Endothelial cell of umbilical vein (primary cell): ENCODE data around the gene PROZ. TPM values are rescaled to one million over a fixed set of nuclear protein-coding genes. Genes with fewer than 3 reads are reported as not detected.

ENCODE experiments used
- BruUV-seq: library from RNA; stranded (reverse); fragments of 400-500 nt; replicated peaks from 2 replicates; lab custom pipeline; 2021; lab: Mats Ljungman, UMichigan
- CTCF ChIA-PET: fragments of 300-600, 350-600 bp; sonication (Branson Sonifier 250); formaldehyde crosslinking; loops from one replicate; lab custom pipeline; 2021; ENCODE audit warnings: antibody characterized with exemption, inconsistent platforms; lab: Charles Lee
- POLR2A ChIA-PET: fragments of 300-600, 350-600 bp; sonication (Branson Sonifier 250); formaldehyde crosslinking; loops from one replicate; lab custom pipeline; 2021; ENCODE audit warnings: antibody characterized with exemption, inconsistent platforms; lab: Charles Lee
- DNase-seq: peaks from one replicate; pipeline ENCODE4 v3.0.0-alpha.2; 2011; ENCODE audit warnings: low read depth, low spot score
- FAIRE-seq: peaks from 2 replicates; lab custom pipeline; 2011; peaks lifted over from hg19 to GRCh38; lab: Jason Lieb, UNC
- H2AFZ ChIP-seq: 2 replicates; pipeline ENCODE4 v1.6.0; 2012; ENCODE audit warnings: low read depth, low read length, control low read depth, inconsistent platforms
- H3K27ac ChIP-seq: 2 replicates; pipeline ENCODE4 v1.5.1; 2011; ENCODE audit warnings: low read depth, mild to moderate bottlenecking, control low read depth, low read length, moderate library complexity; ENCODE audit not compliant: insufficient read depth
- H3K27me3 ChIP-seq, 2 experiments: 2 replicates each; pipeline versions ENCODE4 v1.6.0 to v1.6.1; 2011; ENCODE audit warnings: low read length in 2 of 2, mixed read lengths in 1 of 2; ENCODE audit not compliant: control insufficient read depth in 2 of 2, insufficient read depth in 2 of 2
- H3K36me3 ChIP-seq, 2 experiments: 2 replicates in 1 of 2; 3 replicates in 1 of 2; pipeline ENCODE4 v1.5.1; 2011; ENCODE audit warnings: low read length in 2 of 2, mild to moderate bottlenecking in 1 of 2, moderate library complexity in 1 of 2; ENCODE audit not compliant: control insufficient read depth in 2 of 2, insufficient read depth in 2 of 2; ENCODE audit errors: extremely low read depth in 1 of 2
- H3K4me1 ChIP-seq: 3 replicates; pipeline ENCODE4 v1.5.1; 2011; ENCODE audit warnings: mild to moderate bottlenecking, low read length; ENCODE audit not compliant: control insufficient read depth, insufficient read depth; ENCODE audit errors: extremely low read depth
- H3K4me2 ChIP-seq: 2 replicates; pipeline ENCODE4 v1.6.1; 2011; ENCODE audit warnings: low read length, control low read depth, mixed read lengths; ENCODE audit not compliant: insufficient read depth
- H3K4me3 ChIP-seq, 3 experiments: fragments of 200-600 bp in 1 of 3; sonication (generic), shearing (Covaris generic) in 1 of 3; replicated peaks in 1 of 3; 2 replicates each; pipeline ENCODE4 v1.5.1; 2011 to 2016; ENCODE audit warnings: control low read depth in 3 of 3, low read length in 3 of 3, mild to moderate bottlenecking in 2 of 3, inconsistent platforms in 1 of 3, low read depth in 1 of 3, moderate library complexity in 1 of 3; ENCODE audit not compliant: insufficient read depth in 1 of 3
- H3K79me2 ChIP-seq: 2 replicates; pipeline ENCODE4 v1.6.0; 2012; ENCODE audit warnings: low read length, inconsistent platforms; ENCODE audit not compliant: control insufficient read depth, insufficient read depth
- H3K9ac ChIP-seq: replicated peaks from 2 replicates; pipeline ENCODE3; 2011; ENCODE audit warnings: low read length, control low read depth; ENCODE audit not compliant: insufficient read depth; ENCODE audit errors: extremely low read depth
- H3K9me1 ChIP-seq: replicated peaks from 3 replicates; pipeline ENCODE4 v1.6.0; 2011; ENCODE audit warnings: mild to moderate bottlenecking, low read length; ENCODE audit not compliant: control insufficient read depth, insufficient read depth; ENCODE audit errors: extremely low read depth
- H3K9me3 ChIP-seq: replicated peaks from 2 replicates; pipeline ENCODE4 v1.5.1; 2012; ENCODE audit warnings: low read length, inconsistent platforms; ENCODE audit not compliant: control insufficient read depth, insufficient read depth
- H4K20me1 ChIP-seq: replicated peaks from 2 replicates; pipeline ENCODE3; 2011; ENCODE audit warnings: mild to moderate bottlenecking, low read length; ENCODE audit not compliant: control insufficient read depth, insufficient read depth; ENCODE audit errors: extremely low read depth
- CTCF ChIP-seq, 2 donors: IDR thresholded peaks; 1 replicate in 1 of 2; 2 replicates in 1 of 2; pipeline ENCODE4 v1.5.1; 2011; ENCODE audit warnings: low read length in 2 of 2, mild to moderate bottlenecking in 2 of 2, moderate library complexity in 2 of 2, control low read depth in 1 of 2, inconsistent platforms in 1 of 2, low read depth in 1 of 2; ENCODE audit not compliant: insufficient read depth in 1 of 2; ENCODE audit errors: extremely low read depth in 1 of 2
- EZH2 ChIP-seq: IDR thresholded peaks from 2 replicates; pipeline ENCODE4 v1.6.1; 2012; ENCODE audit warnings: borderline replicate concordance, low read depth, mild to moderate bottlenecking, moderate library complexity, low read length, inconsistent platforms; ENCODE audit not compliant: severe bottlenecking
- FOS ChIP-seq: IDR thresholded peaks from 2 replicates; pipeline ENCODE4 v1.6.1; 2011; ENCODE audit warnings: mild to moderate bottlenecking, low read length, moderate library complexity, borderline replicate concordance; ENCODE audit not compliant: insufficient read depth
- GATA2 ChIP-seq: IDR thresholded peaks from 2 replicates; pipeline ENCODE4 v1.7.0; 2011; ENCODE audit warnings: low read depth, mild to moderate bottlenecking, moderate library complexity, mixed read lengths, low read length; ENCODE audit not compliant: insufficient read length, insufficient read depth
- JUN ChIP-seq: IDR thresholded peaks from 2 replicates; pipeline ENCODE4 v1.6.1; 2011; ENCODE audit warnings: borderline replicate concordance, low read depth; ENCODE audit not compliant: insufficient read length, insufficient read depth
- MAX ChIP-seq: IDR thresholded peaks from 2 replicates; pipeline ENCODE4 v1.6.1; 2011; ENCODE audit not compliant: insufficient read depth, insufficient read length
- MYC ChIP-seq: IDR thresholded peaks from one replicate; pipeline ENCODE4 v1.6.1; 2011; ENCODE audit warnings: mild to moderate bottlenecking, low read depth, low read length
- POLR2A ChIP-seq: IDR thresholded peaks from 2 replicates; pipeline ENCODE4 v1.6.1; 2012; ENCODE audit warnings: low read depth, mild to moderate bottlenecking, control low read depth, low read length
- POLR2AphosphoS5 ChIP-seq: IDR thresholded peaks from 2 replicates; pipeline ENCODE4 v1.6.1; 2012; ENCODE audit warnings: low read depth, mild to moderate bottlenecking, control low read depth, low read length, moderate library complexity; ENCODE audit not compliant: insufficient read depth
- dilution Hi-C: fragments of 300-500 bp; cut with MboI; formaldehyde crosslinking; loops from one replicate; pipeline ENCODE4 v1.15.0; 2019; ENCODE audit warnings: low sequenced_read_pairs; ENCODE audit not compliant: extremely low pct_ligation_motif_present
- intact Hi-C: fragments of 100-400 bp; cut with micrococcal nuclease; formaldehyde crosslinking; loops from one replicate; pipeline ENCODE4 v1.10.0; 2022
- polyA plus RNA-seq, 4 experiments: library from polyadenylated mRNA; depleted of rRNA in 3 of 4; stranded (reverse) in 3 of 4; unstranded in 1 of 4; fragments of >200 nt; gene quantifications; 2 replicates each; pipeline versions ENCODE4 v1.2.1 to v1.2.3, GENCODE V29; 2011 to 2012; ENCODE audit warnings: missing spikeins in 1 of 4
- total RNA-seq: library from RNA; stranded (reverse); gene quantifications from 2 replicates; pipeline ENCODE4 v1.2.3, GENCODE V29; 2021

Gene PROZ
- total and polyA plus RNA-seq, 2 donors (not counting 3 experiments of a cell fraction or from before 2014, with no cell fraction given), result not detected

GRCh38 chr13:113207460-113207859 is 49.0 kb downstream of the PROZ start:
- H3K9me1 ChIP-seq, result no peaks in the 10 kb centered on the region
- H3K79me2 ChIP-seq, result peaks cover 86% of the 10 kb centered on the region
- peak overlapping the region; percentile 0 to 91 (median 41) for H3K4me3 ChIP-seq
- peak overlapping the region; percentile 65 for H3K4me2 ChIP-seq
- DNase-seq (no peak), FAIRE-seq (peak; percentile 48)
- H2AFZ ChIP-seq, result no peak overlapping the region
- peaks cover 0 to 2% of the 10 kb centered on the region in 2 experiments for H3K36me3 ChIP-seq
- dilution Hi-C loops (no loop called here), intact Hi-C loops (loop anchor here (5.0 kb wide), 1 partner anchor 265 kb away; no protein-coding TSS in a partner anchor)
- no peaks in the 10 kb centered on the region for H3K27me3 ChIP-seq
- peak overlapping the region; percentile 98 for H3K9ac ChIP-seq
- ChIA-PET CTCF (interaction anchor here (1.3 kb wide), 1 partner anchor 27 kb away, joined by 5 read pairs; no protein-coding TSS in a partner anchor), POLR2A (no interaction called here)
- TF ChIP-seq CTCF (IDR thresholded peaks at IDR 0.05; ENCODE audit: extremely low read depth in 1 of 2, insufficient read depth in 1 of 2, low read depth in 1 of 2, low read length in 2 of 2) (no peak), POLR2A (no peak), GATA2 (no peak), MYC (no peak), JUN (no peak), MAX (no peak), EZH2 (no peak), POLR2AphosphoS5 (no peak), FOS (no peak)
- H3K4me1 ChIP-seq, result peaks cover 19% of the 10 kb centered on the region
- H3K9me3 ChIP-seq, result no peaks in the 10 kb centered on the region
- BruUV-seq, result no TSS peak
- H4K20me1 ChIP-seq, result no peaks in the 10 kb centered on the region
- H3K27ac ChIP-seq, result peak overlapping the region; percentile 0
